T-cell (primary cell): Measurements from ENCODE around the gene P4HB. TPM values are rescaled to one million over a fixed set of nuclear protein-coding genes. Genes with fewer than 3 reads are reported as not detected.
"Not testable (repeated sequence)": the region's sequence is repeated elsewhere in the genome, so short reads cannot be mapped to it uniquely, and the experiment has no call there.

Source experiments
- ATAC-seq, 4 experiments: fragments of 200-7000 bp in 3 of 4; fragments of 150-1000 bp in 1 of 4; cut with Tn5 transposase; replicated peaks in 1 of 4; 1 replicate in 3 of 4; 2 replicates in 1 of 4; pipeline ENCODE4 v1.10.0; 2021; ENCODE audit warnings: moderate library complexity in 3 of 4, mild to moderate bottlenecking in 2 of 4, moderate number of reproducible peaks in 1 of 4
- CTCF ChIA-PET, 2 donors: fragments of 300-600 bp; sonication (Branson Sonifier 250); formaldehyde crosslinking; loops; one replicate each; lab custom pipeline; 2022; ENCODE audit warnings: antibody characterized with exemption in 2 of 2; lab: Charles Lee
- POLR2A ChIA-PET, 2 donors: fragments of 300-600 bp; sonication (Branson Sonifier 250); formaldehyde crosslinking; loops; one replicate each; lab custom pipeline; 2022; ENCODE audit warnings: antibody characterized with exemption in 2 of 2; lab: Charles Lee
- DNase-seq, 35 experiments: peaks; one replicate each; pipeline versions ENCODE4 v3.0.0 to v3.0.0-alpha.2; 2013 to 2023
- H3K27ac ChIP-seq: one replicate; pipeline ENCODE4 v1.5.1; 2013; ENCODE audit warnings: low read length
- H3K27me3 ChIP-seq, 2 experiments: replicated peaks in 1 of 2; 1 replicate in 1 of 2; 2 replicates in 1 of 2; pipeline versions ENCODE4 v1.6.1 to v1.7.0; 2013; ENCODE audit warnings: low read length in 1 of 2, mixed read lengths in 1 of 2; ENCODE audit not compliant: control insufficient read depth in 2 of 2, insufficient read depth in 2 of 2; ENCODE audit errors: extremely low read depth in 1 of 2
- H3K36me3 ChIP-seq, 2 donors: 1 replicate in 1 of 2; 2 replicates in 1 of 2; pipeline versions ENCODE4 v1.6.1 to v1.7.0; 2013; ENCODE audit warnings: low read length in 1 of 2; ENCODE audit not compliant: control insufficient read depth in 2 of 2, insufficient read depth in 1 of 2; ENCODE audit errors: extremely low read depth in 1 of 2
- H3K4me1 ChIP-seq, 2 experiments: 1 replicate in 1 of 2; 2 replicates in 1 of 2; pipeline versions ENCODE4 v1.6.1 to v1.7.0; 2013; ENCODE audit warnings: low read length in 2 of 2, mixed read lengths in 1 of 2; ENCODE audit not compliant: insufficient read depth in 2 of 2, control insufficient read depth in 1 of 2; ENCODE audit errors: extremely low read depth in 1 of 2
- H3K4me3 ChIP-seq, 2 donors: 1 replicate in 1 of 2; 2 replicates in 1 of 2; pipeline versions ENCODE4 v1.5.1 to v1.7.0; 2013; ENCODE audit warnings: mild to moderate bottlenecking in 2 of 2, low read length in 1 of 2, moderate library complexity in 1 of 2; ENCODE audit not compliant: control insufficient read depth in 1 of 2; ENCODE audit errors: extremely low read depth in 1 of 2
- H3K9me3 ChIP-seq: 2 replicates; pipeline ENCODE4 v1.7.0; 2013
- H3K27ac Mint-ChIP-seq, 2 donors: one replicate each; pipeline ENCODE4 v1.8.0; 2020 to 2021; ENCODE audit warnings: mild to moderate bottlenecking in 2 of 2, mixed read lengths in 2 of 2
- H3K27me3 Mint-ChIP-seq, 2 donors: one replicate each; pipeline ENCODE4 v1.8.0; 2021 to 2022; ENCODE audit warnings: mixed read lengths in 2 of 2
- H3K36me3 Mint-ChIP-seq: one replicate; pipeline ENCODE4 v1.8.0; 2021; ENCODE audit warnings: mixed read lengths
- H3K4me1 Mint-ChIP-seq, 3 donors: one replicate each; pipeline ENCODE4 v1.8.0; 2020 to 2022; ENCODE audit warnings: mixed read lengths in 3 of 3, mild to moderate bottlenecking in 1 of 3
- H3K4me3 Mint-ChIP-seq, 3 donors: one replicate each; pipeline ENCODE4 v1.8.0; 2020 to 2022; ENCODE audit warnings: mild to moderate bottlenecking in 3 of 3, mixed read lengths in 3 of 3, moderate library complexity in 3 of 3
- H3K9me3 Mint-ChIP-seq, 3 donors: one replicate each; pipeline ENCODE4 v1.8.0; 2020 to 2022; ENCODE audit warnings: mixed read lengths in 3 of 3
- WGBS: methylation state at CpG from one replicate; pipeline ENCODE4 v1.1.5; 2013; ENCODE audit warnings: missing lambda C conversion rate; ENCODE audit not compliant: insufficient coverage; 5-methylcytosine and 5-hydroxymethylcytosine counted together
- total RNA-seq, 35 experiments: library from RNA in 6 of 35; stranded (reverse) in 6 of 35; fragments of 120-200 nt in 1 of 35; gene quantifications; one replicate each; pipeline versions ENCODE4 v1.2.1 to v1.2.4 and lab custom pipeline; 2013 to 2026

P4HB gene
- total RNA-seq, 5 donors from 2014 or later (not counting 1 experiment from before 2014, with no cell fraction given), result 228 to 324 (median 269) TPM

DNA sequence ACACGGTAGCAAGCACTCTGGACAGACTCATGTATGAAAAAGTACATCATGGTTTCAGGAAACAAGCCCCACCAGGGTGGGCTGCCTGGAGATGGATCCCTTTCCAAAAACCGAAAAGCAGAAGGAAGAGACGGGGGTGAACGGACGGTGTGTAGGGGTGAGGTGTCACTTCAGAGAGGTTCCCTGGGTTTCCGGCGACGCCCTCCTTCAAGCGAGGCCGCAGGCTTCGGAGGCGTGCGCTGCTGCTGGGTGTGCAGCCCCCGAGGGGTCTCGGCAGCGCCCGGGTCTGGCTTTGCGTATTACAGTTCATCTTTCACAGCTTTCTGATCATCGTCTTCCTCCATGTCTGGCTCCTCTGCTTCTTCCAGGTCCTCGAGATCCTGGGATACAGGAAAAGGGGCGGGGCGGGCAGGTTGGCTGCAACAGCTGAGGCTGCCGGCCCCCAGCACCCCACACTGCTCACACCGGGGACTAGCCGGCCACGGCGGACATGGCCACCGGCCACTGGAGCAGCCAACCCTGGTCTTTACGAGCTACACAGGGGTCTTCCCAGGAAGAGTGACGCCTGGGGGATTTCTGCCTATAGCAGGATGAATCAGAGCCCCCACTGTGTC is 16.5 kb downstream of the P4HB start:
- no peaks in the 10 kb centered on the region for H3K4me1 Mint-ChIP-seq
- H3K9me3 ChIP-seq, result no peaks in the 10 kb centered on the region

DNA sequence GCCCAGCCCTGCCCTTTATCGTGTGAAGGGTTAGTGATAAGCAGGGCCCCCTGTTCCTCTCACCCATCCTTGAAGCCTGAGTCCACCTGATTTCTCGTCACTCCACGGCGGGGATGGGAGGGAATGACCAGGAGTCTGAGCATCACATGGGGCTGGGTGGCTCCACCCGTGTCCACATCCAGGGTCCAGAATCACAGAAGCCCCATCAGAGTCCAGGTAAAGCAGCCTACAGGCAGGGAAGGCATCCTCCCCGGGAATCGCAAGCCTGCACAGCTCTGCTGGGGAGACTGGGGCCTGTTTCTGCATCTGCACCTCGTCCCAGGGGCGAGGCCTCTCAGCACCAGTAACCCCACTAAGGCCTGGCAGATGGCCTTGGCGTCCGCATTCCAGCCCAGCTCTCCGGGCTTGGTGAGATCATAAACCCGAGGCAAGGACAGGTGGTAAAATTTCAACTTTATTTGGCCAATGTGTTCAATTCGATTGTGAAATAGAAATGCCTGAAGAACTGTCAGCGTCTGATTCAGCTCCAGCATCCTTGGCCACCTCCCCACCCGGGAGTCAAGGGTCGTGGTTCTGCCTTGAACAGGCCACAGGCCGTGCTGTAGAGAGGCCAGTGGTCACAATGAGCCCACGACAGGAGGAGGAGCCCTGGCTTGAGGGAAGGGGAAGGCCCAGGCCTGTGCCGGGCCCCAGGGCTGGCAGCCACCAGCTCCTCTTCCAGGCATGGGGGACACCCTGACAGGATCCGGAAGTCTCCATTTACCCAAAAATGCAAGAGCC is 17.4 kb downstream of the P4HB start:
- CTCF ChIA-PET, result no interaction called here
- no peak overlapping the region for H3K4me3 ChIP-seq
- no peak overlapping the region for H3K27ac ChIP-seq
- H3K4me1 Mint-ChIP-seq, result no peaks in the 10 kb centered on the region
- no peak overlapping the region for H3K4me3 Mint-ChIP-seq
- no peaks in the 10 kb centered on the region for H3K27me3 ChIP-seq
- POLR2A ChIA-PET, result no interaction called here
- DNase-seq (no peak), ATAC-seq (no peak)
- H3K27ac Mint-ChIP-seq, result peak overlapping the region in 1 of 2 donors; percentile 52
- no peaks in the 10 kb centered on the region for H3K4me1 ChIP-seq
- H3K36me3 ChIP-seq, result peaks cover 15 to 51% of the 10 kb centered on the region in 2 donors
- WGBS, result 91% methylated on average over 19 of the region's 21 CpGs
- H3K9me3 Mint-ChIP-seq, result no peaks in the 10 kb centered on the region
- peaks cover 20% of the 10 kb centered on the region for H3K36me3 Mint-ChIP-seq
- H3K27me3 Mint-ChIP-seq, result no peaks in the 10 kb centered on the region
- no peaks in the 10 kb centered on the region for H3K9me3 ChIP-seq

More for the DNA sequence above, 16.5 kb downstream of the P4HB start:
- POLR2A ChIA-PET, result no interaction called here
- Histone ChIP-seq H3K4me3 (no peak overlapping the region), H3K27me3 (no peaks in the 10 kb centered on the region), H3K36me3 (peaks cover 15 to 55% of the 10 kb centered on the region in 2 donors), H3K4me1 (no peaks in the 10 kb centered on the region), H3K27ac (no peak overlapping the region)
- Mint-ChIP-seq H3K36me3 (peaks cover 20% of the 10 kb centered on the region), H3K4me3 (no peak overlapping the region), H3K27me3 (no peaks in the 10 kb centered on the region), H3K9me3 (no peaks in the 10 kb centered on the region), H3K27ac (no peak overlapping the region)
- DNase-seq (no peak), ATAC-seq (no peak)
- CTCF ChIA-PET, result no interaction called here
- WGBS, result 93% methylated on average over 26 of the region's 30 CpGs

GRCh38 chr17:81842378-81842724 is 18.0 kb downstream of the P4HB start:
- H3K4me1 ChIP-seq, result no peaks in the 10 kb centered on the region
- peaks cover 15 to 47% of the 10 kb centered on the region in 2 donors for H3K36me3 ChIP-seq
- Mint-ChIP-seq H3K4me1 (no peaks in the 10 kb centered on the region), H3K4me3 (no peak overlapping the region), H3K9me3 (no peaks in the 10 kb centered on the region), H3K27me3 (no peaks in the 10 kb centered on the region), H3K36me3 (peaks cover 20% of the 10 kb centered on the region), H3K27ac (peak overlapping the region in 1 of 2 donors; percentile 52)
- DNase-seq, result no peak
- no peak for ATAC-seq
- H3K27me3 ChIP-seq, result no peaks in the 10 kb centered on the region
- CTCF ChIA-PET, result no interaction called here
- 97% methylated on average over 11 of the region's 11 CpGs for WGBS
- POLR2A ChIA-PET, result no interaction called here
- H3K27ac ChIP-seq, result no peak overlapping the region
- H3K9me3 ChIP-seq, result no peaks in the 10 kb centered on the region
- H3K4me3 ChIP-seq, result no peak overlapping the region

DNA sequence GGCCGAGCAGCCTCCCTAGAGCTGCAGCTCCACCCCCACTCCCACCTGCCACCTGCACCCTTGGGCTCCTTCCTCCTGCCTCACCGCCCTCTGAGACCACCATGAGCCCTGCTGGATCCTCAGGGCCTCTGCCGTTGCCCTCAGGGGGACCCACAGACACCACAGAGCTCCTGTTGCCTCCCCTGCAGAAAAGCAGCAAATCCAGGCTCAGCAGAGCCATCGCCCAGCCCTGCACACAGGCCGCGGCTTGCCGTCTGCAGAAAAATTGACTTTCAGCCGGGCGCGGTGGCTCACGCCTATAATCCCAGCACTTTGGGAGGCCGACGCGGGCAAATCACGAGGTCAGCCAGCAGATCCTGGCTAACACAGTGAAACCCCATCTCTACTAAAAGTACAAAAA is 18.5 kb downstream of the P4HB start:
- DNase-seq (no peak), ATAC-seq (no peak)
- Histone ChIP-seq H3K27ac (no peak overlapping the region), H3K27me3 (no peaks in the 10 kb centered on the region), H3K4me1 (no peaks in the 10 kb centered on the region), H3K36me3 (peaks cover 15 to 42% of the 10 kb centered on the region in 2 donors), H3K9me3 (no peaks in the 10 kb centered on the region), H3K4me3 (no peak overlapping the region)
- POLR2A ChIA-PET, result no interaction called here
- no peaks in the 10 kb centered on the region for H3K9me3 Mint-ChIP-seq
- no peaks in the 10 kb centered on the region for H3K4me1 Mint-ChIP-seq
- no peak overlapping the region for H3K27ac Mint-ChIP-seq
- 92% methylated on average over 15 of the region's 15 CpGs for WGBS
- CTCF ChIA-PET, result interaction anchor here in 1 of 2 donors (0.6 kb wide), 1 partner anchor 120 kb away, joined by 3 read pairs; no protein-coding TSS in a partner anchor
- no peak overlapping the region for H3K4me3 Mint-ChIP-seq
- H3K27me3 Mint-ChIP-seq, result no peaks in the 10 kb centered on the region
- peaks cover 20% of the 10 kb centered on the region for H3K36me3 Mint-ChIP-seq

DNA sequence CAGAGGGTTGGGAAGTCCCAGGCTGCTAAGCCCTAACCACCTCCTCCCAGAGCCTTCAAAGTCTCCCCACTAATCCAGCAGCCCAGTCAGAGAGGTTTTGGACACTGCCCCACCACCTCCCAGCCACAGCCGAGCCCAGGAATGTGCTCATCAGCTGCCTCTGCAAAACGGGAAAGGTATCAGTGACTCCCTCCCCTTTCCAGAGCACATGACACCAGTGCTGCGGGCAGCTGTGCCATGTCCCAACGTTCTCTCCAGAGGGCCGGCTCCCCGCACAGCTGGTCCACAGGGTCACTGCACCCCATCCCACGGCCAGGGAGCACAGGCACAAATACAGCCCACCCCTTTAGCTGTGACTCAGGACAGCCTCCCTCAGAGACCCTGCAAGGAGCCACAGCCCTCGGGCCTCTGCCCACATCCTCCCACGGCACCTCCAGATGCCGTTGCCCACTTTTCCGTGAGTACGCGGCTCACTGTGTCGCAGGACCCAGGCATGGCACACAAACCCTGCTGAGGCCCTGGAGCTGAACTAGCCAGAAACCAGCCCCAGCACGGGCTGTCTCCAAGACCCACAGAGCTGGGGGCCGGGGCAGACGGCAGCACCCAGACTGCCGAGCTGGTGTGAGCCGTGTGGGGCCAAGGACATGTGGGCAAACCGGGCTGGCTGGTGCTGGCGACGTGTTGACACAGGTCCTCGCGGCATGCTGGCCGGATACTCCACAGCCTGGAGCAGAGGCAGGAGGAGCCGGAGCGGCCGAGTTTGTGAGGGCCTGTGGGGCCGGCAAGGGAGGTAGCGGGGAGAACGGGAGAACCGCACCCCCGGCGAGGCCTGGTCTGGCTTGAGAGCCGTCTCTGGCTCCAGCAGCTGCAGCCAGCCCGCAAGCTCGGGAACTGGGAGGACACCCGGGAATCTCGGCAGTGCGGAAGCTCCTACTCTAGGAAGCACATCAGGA is 19.2 kb downstream of the P4HB start:
- H3K9me3 ChIP-seq, result no peaks in the 10 kb centered on the region
- H3K27me3 ChIP-seq, result no peaks in the 10 kb centered on the region
- Mint-ChIP-seq H3K4me1 (no peaks in the 10 kb centered on the region), H3K4me3 (no peak overlapping the region), H3K27me3 (no peaks in the 10 kb centered on the region), H3K27ac (no peak overlapping the region), H3K36me3 (peaks cover 17% of the 10 kb centered on the region), H3K9me3 (no peaks in the 10 kb centered on the region)
- H3K4me1 ChIP-seq, result no peaks in the 10 kb centered on the region
- H3K4me3 ChIP-seq, result no peak overlapping the region
- POLR2A ChIA-PET, result no interaction called here
- WGBS, result 87% methylated on average over 40 of the region's 40 CpGs
- CTCF ChIA-PET, result interaction anchor here in 1 of 2 donors (0.6 kb wide), 1 partner anchor 119 kb away, joined by 3 read pairs; no protein-coding TSS in a partner anchor
- H3K27ac ChIP-seq, result no peak overlapping the region
- DNase-seq, result no peak
- ATAC-seq, result no peak
- peaks cover 10 to 35% of the 10 kb centered on the region in 2 donors for H3K36me3 ChIP-seq

DNA sequence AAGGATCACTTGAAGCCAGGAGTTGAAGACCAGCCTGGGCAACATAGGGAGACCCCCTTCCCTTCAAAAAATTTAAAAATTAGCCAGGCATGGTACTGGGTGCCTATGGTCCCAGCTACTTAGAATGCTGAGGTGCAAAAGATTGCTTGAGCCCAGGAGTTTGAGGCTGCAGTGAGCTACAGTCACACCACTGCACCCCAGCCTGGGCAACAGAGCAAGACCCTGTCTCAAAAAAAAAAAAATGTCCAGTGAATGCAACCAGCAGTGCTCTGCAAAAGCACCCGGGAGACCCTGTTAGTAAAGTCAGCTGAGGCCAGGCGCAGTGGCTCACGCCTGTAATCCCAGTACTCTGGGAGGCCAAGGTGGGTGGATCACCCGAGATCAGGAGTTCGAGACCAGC is 20.3 kb downstream of the P4HB start:
- H3K27me3 ChIP-seq, H3K9me3 ChIP-seq, H3K27me3 Mint-ChIP-seq, H3K4me3 ChIP-seq, H3K27ac ChIP-seq, CTCF ChIA-PET, DNase-seq, ATAC-seq, H3K27ac Mint-ChIP-seq, H3K4me1 Mint-ChIP-seq, POLR2A ChIA-PET, H3K4me1 ChIP-seq, H3K4me3 Mint-ChIP-seq, H3K9me3 Mint-ChIP-seq: not testable (repeated sequence)
- WGBS, result 94% methylated on average over 5 of the region's 5 CpGs
- peaks cover 8 to 24% of the 10 kb centered on the region in 2 donors for H3K36me3 ChIP-seq
- peaks cover 11% of the 10 kb centered on the region for H3K36me3 Mint-ChIP-seq
